PC-9 (cell line): ENCODE results near the gene DENND1A. TPM values are rescaled to one million over a fixed set of nuclear protein-coding genes. Genes with fewer than 3 reads are reported as not detected.

ENCODE experiments used
- BruUV-seq: library from RNA; stranded (reverse); fragments of 400-500 nt; replicated peaks from 2 replicates; lab custom pipeline; 2021; lab: Mats Ljungman, UMichigan
- CTCF ChIA-PET: fragments of 300-600 bp; sonication (Branson Sonifier 250); formaldehyde crosslinking; loops from one replicate; lab custom pipeline; 2022; ENCODE audit warnings: antibody characterized with exemption; lab: Charles Lee
- POLR2A ChIA-PET: fragments of 300-600 bp; sonication (Branson Sonifier 250); formaldehyde crosslinking; loops from one replicate; lab custom pipeline; 2022; ENCODE audit warnings: antibody characterized with exemption; ENCODE audit not compliant: unreplicated experiment; lab: Charles Lee
- DNase-seq, 2 experiments: peaks; one replicate each; pipeline versions ENCODE4 v3.0.0 to v3.0.0-alpha.2; 2015 to 2022; ENCODE audit warnings: mixed read lengths in 1 of 2
- H2AFZ ChIP-seq: fragments of 200-600 bp; sonication (generic); 2 replicates; pipeline ENCODE4 v1.8.1; 2017; ENCODE audit warnings: antibody characterized with exemption
- H3F3A ChIP-seq: fragments of 200-600 bp; sonication (generic); 2 replicates; pipeline ENCODE4 v1.8.1; 2017; ENCODE audit warnings: antibody characterized with exemption, mild to moderate bottlenecking, low read depth; ENCODE audit not compliant: insufficient read depth
- H3K27ac ChIP-seq: fragments of 200-600 bp; sonication (generic); 2 replicates; pipeline ENCODE4 v1.6.1; 2016; ENCODE audit warnings: mixed run types
- H3K27me3 ChIP-seq: fragments of 200-600 bp; sonication (generic); 2 replicates; pipeline ENCODE4 v1.6.1; 2016; ENCODE audit warnings: low read depth, mixed run types; ENCODE audit not compliant: insufficient read depth
- H3K36me3 ChIP-seq: fragments of 200-600 bp; sonication (generic); 2 replicates; pipeline ENCODE4 v1.6.1; 2016; ENCODE audit warnings: low read depth, mixed run types
- H3K4me1 ChIP-seq: fragments of 200-600 bp; sonication (generic); replicated peaks from 2 replicates; pipeline ENCODE4 v1.6.1; 2016; ENCODE audit warnings: mixed run types; ENCODE audit not compliant: insufficient read depth
- H3K4me2 ChIP-seq: fragments of 200-600 bp; sonication (generic); 2 replicates; pipeline ENCODE4 v1.6.1; 2017; ENCODE audit warnings: mixed run types
- H3K4me3 ChIP-seq: fragments of 200-600 bp; sonication (generic); 2 replicates; pipeline ENCODE4 v1.6.1; 2016; ENCODE audit warnings: mixed run types
- H3K79me2 ChIP-seq: fragments of 200-600 bp; sonication (generic); 2 replicates; pipeline ENCODE4 v1.6.1; 2017; ENCODE audit warnings: low read depth, mixed run types
- H3K9me2 ChIP-seq: fragments of 200-600 bp; sonication (generic); 2 replicates; pipeline ENCODE4 v1.8.1; 2017; ENCODE audit warnings: mild to moderate bottlenecking; ENCODE audit not compliant: insufficient read depth
- H3K9me3 ChIP-seq: fragments of 200-600 bp; sonication (generic); 2 replicates; pipeline ENCODE4 v1.8.1; 2016; ENCODE audit warnings: low read depth; ENCODE audit not compliant: insufficient read depth
- H4K20me1 ChIP-seq: fragments of 200-600 bp; sonication (generic); 2 replicates; pipeline ENCODE4 v1.8.1; 2017; ENCODE audit not compliant: insufficient read depth
- EZH2 ChIP-seq: fragments of 200-600 bp; sonication (generic); IDR thresholded peaks from 2 replicates; pipeline ENCODE4 v1.8.0; 2017; ENCODE audit warnings: antibody characterized with exemption, low read depth
- intact Hi-C: fragments of 100-400 bp; cut with micrococcal nuclease; formaldehyde crosslinking; loops from one replicate; pipeline ENCODE4 v1.10.0; 2022; ENCODE audit not compliant: unreplicated experiment
- total RNA-seq: library from RNA; stranded (reverse); gene quantifications from 2 replicates; pipeline ENCODE4 v1.2.3, GENCODE V29; 2021
- TF ChIP-seq, protein P1 (sequence below): fragments of 200-600 bp; sonication (generic); conservative IDR thresholded peaks from 2 replicates; pipeline ENCODE4 v1.6.1; 2017; ENCODE audit warnings: mixed run types, antibody characterized with exemption, mild to moderate bottlenecking, moderate library complexity

DENND1A gene
- total RNA-seq, 1 experiment from 2014 or later, result 37.7 TPM

DNA sequence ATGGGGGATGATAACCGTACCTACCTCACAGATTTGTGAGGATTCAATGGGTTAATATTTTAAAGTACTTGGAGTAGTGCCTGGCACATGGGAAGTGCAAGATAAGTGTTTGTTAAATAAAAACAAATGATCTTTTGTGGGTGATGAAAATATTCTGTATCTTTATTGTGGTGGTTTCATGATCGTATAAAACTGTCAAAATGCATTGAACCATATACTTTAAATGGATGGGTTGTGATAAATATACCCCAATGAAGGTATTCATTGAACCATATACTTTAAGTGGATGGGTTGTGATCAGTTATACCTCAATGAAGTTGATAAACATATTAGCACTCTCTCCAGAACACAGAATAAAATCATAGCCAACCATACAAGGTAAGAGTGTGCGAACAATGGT is 339.4 kb downstream of the DENND1A start:
- ChIA-PET POLR2A (no interaction called here), CTCF (no interaction called here)
- Histone ChIP-seq H3K79me2 (no peaks in the 10 kb centered on the region), H4K20me1 (no peaks in the 10 kb centered on the region), H3K4me3 (no peak overlapping the region), H3K27ac (no peak overlapping the region), H3F3A (no peaks in the 10 kb centered on the region), H3K36me3 (no peaks in the 10 kb centered on the region), H3K4me2 (no peak overlapping the region), H3K27me3 (no peaks in the 10 kb centered on the region), H3K9me2 (no peaks in the 10 kb centered on the region), H3K9me3 (no peaks in the 10 kb centered on the region), H3K4me1 (no peaks in the 10 kb centered on the region), H2AFZ (no peak overlapping the region)
- no peak for DNase-seq
- intact Hi-C loops, result no loop called here
- no TSS peak for BruUV-seq
- TF ChIP-seq EZH2, result no peak
- TF ChIP-seq, protein P1, sequence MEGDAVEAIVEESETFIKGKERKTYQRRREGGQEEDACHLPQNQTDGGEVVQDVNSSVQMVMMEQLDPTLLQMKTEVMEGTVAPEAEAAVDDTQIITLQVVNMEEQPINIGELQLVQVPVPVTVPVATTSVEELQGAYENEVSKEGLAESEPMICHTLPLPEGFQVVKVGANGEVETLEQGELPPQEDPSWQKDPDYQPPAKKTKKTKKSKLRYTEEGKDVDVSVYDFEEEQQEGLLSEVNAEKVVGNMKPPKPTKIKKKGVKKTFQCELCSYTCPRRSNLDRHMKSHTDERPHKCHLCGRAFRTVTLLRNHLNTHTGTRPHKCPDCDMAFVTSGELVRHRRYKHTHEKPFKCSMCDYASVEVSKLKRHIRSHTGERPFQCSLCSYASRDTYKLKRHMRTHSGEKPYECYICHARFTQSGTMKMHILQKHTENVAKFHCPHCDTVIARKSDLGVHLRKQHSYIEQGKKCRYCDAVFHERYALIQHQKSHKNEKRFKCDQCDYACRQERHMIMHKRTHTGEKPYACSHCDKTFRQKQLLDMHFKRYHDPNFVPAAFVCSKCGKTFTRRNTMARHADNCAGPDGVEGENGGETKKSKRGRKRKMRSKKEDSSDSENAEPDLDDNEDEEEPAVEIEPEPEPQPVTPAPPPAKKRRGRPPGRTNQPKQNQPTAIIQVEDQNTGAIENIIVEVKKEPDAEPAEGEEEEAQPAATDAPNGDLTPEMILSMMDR, result no peak

DNA sequence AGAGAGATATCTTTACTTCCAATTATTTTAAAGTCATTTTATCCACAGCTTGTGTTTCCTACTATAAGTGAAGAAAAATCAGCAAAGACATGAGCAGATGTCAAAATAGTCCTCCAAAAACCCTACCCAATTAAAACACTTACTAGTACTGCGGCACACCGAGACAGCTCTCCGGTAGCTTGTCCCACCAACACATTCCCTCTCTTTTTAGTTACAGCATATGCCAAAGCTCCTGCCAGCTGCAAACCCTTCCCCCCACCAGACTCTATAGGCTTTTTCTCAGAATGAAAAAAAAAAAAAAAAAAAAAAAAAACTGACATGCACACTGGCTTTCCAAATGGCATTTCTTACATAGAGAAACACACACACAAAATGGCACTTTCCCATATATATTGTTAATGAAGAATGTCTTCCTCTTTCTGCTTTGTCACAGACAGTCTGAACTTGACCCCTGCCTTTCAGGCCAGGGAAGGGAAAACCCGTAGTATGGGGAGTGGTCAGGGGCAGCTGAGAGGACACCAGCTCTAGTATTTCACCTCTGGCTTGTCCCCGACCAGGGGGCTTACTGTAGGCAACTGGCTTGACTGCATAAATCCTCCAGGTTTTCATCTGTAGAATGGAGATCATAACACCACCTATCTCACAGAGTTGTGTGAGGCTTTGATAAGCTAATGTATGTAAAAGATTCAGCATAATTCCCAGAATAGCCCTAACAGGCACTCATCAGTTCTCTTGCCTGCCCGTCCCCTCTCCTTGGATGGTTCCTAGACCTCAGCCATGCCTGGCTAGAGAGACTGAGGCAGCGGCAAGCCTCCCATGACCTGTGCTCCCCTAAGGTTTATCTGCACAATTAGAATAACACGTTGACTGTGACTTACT is 340.3 kb downstream of the DENND1A start:
- Histone ChIP-seq H3K27me3 (no peaks in the 10 kb centered on the region), H4K20me1 (no peaks in the 10 kb centered on the region), H3K4me2 (no peak overlapping the region), H3F3A (no peaks in the 10 kb centered on the region), H3K79me2 (no peaks in the 10 kb centered on the region), H3K4me1 (no peaks in the 10 kb centered on the region), H3K9me3 (no peaks in the 10 kb centered on the region), H3K4me3 (no peak overlapping the region), H3K9me2 (no peaks in the 10 kb centered on the region), H2AFZ (no peak overlapping the region), H3K36me3 (no peaks in the 10 kb centered on the region), H3K27ac (no peak overlapping the region)
- DNase-seq, result no peak
- ChIA-PET CTCF (no interaction called here), POLR2A (no interaction called here)
- BruUV-seq, result no TSS peak
- TF ChIP-seq EZH2, result no peak
- TF ChIP-seq, protein P1, result no peak
- intact Hi-C loops, result no loop called here

DNA sequence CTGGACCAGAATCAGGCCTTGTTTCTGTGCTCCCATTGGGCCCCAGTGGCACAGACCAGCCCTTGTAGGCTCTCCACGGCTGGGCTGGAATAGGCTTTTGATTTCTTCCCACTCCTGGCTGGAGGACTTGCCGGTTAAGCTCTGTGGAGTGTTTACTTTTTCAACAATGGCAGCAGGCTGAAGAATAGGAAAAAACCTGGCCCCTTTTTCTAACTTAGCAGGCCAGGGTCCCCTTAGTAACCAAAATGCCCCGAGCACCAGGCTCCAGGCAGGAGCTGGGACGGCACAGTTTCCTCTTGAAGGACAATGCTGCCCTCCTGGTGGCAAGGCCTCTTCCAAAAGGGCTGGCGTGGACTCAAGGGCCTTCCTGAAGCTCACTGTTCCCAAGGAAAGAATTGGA is 343.7 kb downstream of the DENND1A start:
- Histone ChIP-seq H3K4me3 (no peak overlapping the region), H4K20me1 (no peaks in the 10 kb centered on the region), H3K27ac (no peak overlapping the region), H3K36me3 (no peaks in the 10 kb centered on the region), H3K4me2 (no peak overlapping the region), H3K79me2 (no peaks in the 10 kb centered on the region), H2AFZ (no peak overlapping the region), H3K27me3 (no peaks in the 10 kb centered on the region), H3K9me2 (no peaks in the 10 kb centered on the region), H3K4me1 (no peaks in the 10 kb centered on the region), H3F3A (no peaks in the 10 kb centered on the region), H3K9me3 (no peaks in the 10 kb centered on the region)
- BruUV-seq, result no TSS peak
- POLR2A ChIA-PET, result no interaction called here
- CTCF ChIA-PET, result no interaction called here
- no peak for DNase-seq
- TF ChIP-seq, protein P1, result no peak
- no peak for TF ChIP-seq EZH2
- intact Hi-C loops, result no loop called here
